ENCODE measurements around the gene KCNH8.
"Not testable (repeated sequence)": the region's sequence is repeated elsewhere in the genome, so short reads cannot be mapped to it uniquely, and the experiment has no call there.

KCNH8 gene

DNA sequence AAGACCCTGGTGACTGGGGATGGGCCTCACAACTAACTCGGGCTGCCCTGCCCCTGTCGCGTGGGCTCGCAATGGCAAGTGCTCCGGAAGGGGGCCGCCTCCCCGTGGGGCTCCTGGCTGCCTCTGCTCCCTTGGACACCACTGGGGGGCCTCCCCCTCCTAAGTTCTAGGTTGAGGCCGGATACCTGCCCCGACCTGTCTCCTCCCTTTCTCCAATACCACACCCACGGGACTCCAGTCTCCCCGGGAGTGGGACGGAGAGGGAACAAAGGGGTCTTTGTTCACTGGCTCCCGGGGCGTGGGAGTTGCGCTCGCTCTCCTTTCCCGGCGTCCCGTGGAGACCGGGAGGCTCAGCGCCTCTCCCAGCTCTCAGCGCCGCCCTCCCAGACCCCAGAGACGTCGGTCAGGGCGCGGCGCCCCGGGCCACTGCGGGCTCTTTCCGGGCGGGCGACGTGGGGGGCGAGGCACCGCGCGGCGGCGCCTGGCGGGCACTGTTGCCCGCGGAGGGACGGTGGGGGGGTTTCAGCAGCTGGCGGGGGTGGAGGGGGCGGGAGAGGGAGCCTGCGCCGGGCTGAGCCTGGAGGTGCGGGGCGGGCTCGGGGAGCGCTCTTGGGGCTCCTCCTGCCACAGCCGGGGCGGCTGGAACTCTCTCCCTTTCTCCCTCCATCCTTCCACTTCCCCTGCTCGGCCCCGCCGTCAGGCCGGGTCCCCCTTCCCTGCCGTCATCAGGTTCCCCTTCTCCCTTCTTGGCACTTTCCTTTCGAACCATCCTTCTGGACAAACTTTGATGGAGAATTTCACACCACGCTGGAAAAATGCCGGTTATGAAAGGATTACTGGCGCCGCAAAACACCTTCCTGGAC is at the start of gene KCNH8:
Gene KCNH8, plus strand, starts transcription at position 606 of the 863 bp plus-strand sequence. Its CDS starts 210 bp downstream, at position 816.
- DNase-seq: no peak
- in situ Hi-C loops (cut with HindIII; ENCODE audit: low pct_ligation_motif_present, low pct_unique_long_range_greater_than_20kb, low sequenced_read_pairs): no loop called here

DNA sequence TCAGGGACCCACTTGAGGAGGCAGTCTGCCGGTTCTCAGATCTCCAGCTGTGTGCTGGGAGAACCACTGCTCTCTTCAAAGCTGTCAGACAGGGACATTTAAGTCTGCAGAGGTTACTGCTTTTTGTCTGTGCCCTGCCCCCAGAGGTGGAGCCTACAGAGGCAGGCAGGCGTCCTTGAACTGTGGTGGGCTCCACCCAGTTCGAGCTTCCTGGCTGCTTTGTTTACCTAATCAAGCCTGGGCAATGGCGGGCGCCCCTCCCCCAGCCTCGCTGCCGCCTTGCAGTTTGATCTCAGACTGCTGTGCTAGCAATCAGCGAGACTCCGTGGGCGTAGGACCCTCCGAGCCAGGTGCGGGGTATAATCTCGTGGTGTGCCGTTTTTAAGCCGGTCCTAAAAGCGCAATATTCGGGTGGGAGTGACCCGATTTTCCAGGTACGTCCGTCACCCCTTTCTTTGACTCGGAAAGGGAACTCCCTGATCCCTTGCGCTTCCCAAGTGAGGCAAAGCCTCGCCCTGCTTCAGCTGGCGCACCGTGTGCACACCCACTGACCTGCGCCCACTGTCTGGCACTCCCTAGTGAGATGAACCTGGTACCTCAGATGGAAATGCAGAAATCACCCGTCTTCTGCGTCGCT is 45.5 kb upstream of the KCNH8 start:
- DNase-seq; in situ Hi-C loops (cut with HindIII; ENCODE audit: low pct_ligation_motif_present, low pct_unique_long_range_greater_than_20kb, low sequenced_read_pairs): not testable (repeated sequence)

DNA sequence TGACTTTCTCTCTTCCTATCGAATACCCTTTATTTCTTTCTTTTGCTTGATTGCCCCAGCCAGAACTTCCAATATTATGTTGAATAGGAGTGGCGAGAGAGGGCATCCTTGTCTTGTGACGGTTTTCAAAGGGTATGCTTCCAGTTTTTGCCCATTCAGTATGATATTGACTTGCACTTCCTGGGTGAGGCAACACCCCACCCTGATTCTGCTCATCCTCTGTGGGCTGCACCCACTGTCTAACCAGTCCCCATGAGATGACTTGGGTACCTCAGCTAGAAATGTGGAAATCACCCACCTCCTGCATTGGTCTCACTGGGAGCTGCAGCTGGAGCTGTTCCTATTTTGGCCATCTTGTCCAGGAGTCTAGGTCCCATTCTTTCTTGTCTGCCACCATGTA is 44.8 kb upstream of the KCNH8 start:
- no peak for DNase-seq
- in situ Hi-C loops (cut with HindIII; ENCODE audit: low pct_ligation_motif_present, low pct_unique_long_range_greater_than_20kb, low sequenced_read_pairs): no loop called here

DNA sequence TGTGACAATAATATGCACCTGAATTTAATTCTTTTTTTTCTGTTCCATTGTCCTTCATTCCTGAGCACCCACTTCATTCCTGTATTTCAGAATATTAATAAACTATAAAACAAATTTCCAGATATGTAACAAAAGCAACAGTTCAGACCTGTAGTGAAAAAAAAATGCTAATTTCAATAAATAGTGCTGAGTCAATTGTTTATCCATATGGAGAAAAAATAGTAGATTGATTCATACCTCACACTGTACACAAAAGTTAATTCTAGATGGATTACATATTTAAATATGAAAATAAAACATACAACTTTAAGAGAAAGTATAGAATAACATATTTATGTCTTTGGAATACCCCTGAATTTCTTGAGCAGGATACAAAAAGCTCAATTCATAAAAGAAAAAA is 43.9 kb upstream of the KCNH8 start:
- in situ Hi-C loops (cut with HindIII; ENCODE audit: low pct_ligation_motif_present, low pct_unique_long_range_greater_than_20kb, low sequenced_read_pairs): no loop called here
- DNase-seq: no peak

DNA sequence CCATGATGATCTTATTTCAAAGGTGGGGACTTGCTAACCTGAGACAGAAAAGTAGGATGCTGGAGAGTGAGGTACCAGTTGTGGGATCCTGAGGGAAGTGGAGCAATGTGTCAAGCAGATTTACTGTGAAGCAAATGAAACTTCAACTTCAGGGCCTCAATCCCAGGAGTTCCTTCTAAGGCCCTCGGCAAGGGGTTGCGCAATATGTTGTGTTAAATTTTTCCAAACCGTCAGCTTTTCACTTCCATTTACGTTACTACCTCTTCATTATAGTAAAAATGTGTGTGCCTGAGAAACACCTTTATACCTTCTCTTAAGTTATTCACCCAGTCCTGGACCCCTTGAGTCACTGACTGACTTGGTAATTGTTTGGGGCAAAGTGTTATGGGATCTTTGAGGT is 42.5 kb upstream of the KCNH8 start:
- DNase-seq: no peak

DNA sequence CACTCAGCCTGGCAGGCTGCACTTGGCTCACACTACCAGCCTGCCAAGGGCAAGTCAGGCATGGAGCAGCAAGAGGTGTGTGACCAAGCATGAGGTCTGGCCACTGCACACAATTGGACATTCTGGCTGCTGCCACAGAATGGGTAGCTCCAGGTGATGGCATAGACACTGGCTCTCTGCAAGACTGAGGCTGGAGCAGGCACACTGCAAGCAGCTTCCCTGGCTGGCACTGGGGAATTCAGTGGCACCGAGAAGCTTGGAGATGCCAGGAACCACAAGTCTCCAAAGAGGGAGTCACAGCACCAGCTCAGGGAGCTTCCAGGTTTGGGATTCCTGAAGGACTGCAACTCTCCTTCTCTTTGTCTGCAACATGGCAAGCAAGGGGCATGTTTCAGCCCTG is 42.0 kb upstream of the KCNH8 start:
- no peak for DNase-seq
- in situ Hi-C loops (cut with HindIII; ENCODE audit: low pct_ligation_motif_present, low pct_unique_long_range_greater_than_20kb, low sequenced_read_pairs): no loop called here

More for the DNA sequence above, 42.5 kb upstream of the KCNH8 start:
- in situ Hi-C loops (cut with HindIII; ENCODE audit: low pct_ligation_motif_present, low pct_unique_long_range_greater_than_20kb, low sequenced_read_pairs): no loop called here

DNA sequence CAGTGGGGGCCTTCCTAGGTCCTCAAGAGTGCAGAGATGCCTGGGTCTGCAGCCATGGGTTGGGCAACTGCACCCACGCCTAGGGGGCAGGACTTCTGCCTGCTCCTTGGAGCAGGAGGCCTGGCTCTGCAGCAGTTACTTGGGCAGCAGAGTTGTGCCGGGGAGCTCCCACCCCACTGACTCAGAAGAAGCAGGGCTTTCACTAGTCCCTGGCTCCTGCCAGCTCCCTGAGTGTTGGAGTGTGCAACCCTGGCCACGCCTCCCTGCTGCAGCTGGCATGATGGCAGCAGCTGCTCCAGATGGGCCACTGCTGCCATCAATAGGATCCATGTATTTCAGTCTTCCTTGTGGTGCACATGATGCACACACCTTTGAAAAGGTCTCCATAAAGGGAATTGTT is 40.6 kb upstream of the KCNH8 start:
- no peak for DNase-seq
- in situ Hi-C loops (cut with HindIII; ENCODE audit: low pct_ligation_motif_present, low pct_unique_long_range_greater_than_20kb, low sequenced_read_pairs): no loop called here

DNA sequence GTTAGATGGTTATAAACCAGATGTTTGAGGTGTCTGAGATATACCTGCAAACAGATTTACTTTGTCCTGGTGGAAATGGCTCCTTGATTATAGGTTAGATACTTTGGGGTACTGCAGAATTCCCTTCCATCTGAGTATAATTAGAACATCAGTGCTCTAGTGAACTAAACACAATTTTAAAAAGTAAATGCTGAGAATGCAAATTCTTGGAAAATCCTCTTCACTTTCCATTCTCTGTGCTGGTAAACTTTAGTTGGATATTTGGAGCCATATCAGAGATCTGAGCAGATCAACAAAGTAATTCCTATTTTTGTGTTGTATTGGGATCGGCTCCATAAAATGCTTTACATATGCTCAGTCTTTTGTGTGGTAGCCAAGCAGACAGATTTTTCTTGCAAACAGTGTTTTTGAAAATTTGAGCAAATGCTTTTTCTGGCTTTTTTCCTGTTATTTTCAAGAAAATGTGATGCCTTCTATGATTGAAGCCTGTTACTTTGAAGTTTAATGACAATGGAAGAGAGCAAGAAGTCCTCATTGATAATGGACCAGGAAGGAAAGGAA is 37.9 kb upstream of the KCNH8 start:
- in situ Hi-C loops (cut with HindIII; ENCODE audit: low pct_ligation_motif_present, low pct_unique_long_range_greater_than_20kb, low sequenced_read_pairs): no loop called here
- no peak for DNase-seq

DNA sequence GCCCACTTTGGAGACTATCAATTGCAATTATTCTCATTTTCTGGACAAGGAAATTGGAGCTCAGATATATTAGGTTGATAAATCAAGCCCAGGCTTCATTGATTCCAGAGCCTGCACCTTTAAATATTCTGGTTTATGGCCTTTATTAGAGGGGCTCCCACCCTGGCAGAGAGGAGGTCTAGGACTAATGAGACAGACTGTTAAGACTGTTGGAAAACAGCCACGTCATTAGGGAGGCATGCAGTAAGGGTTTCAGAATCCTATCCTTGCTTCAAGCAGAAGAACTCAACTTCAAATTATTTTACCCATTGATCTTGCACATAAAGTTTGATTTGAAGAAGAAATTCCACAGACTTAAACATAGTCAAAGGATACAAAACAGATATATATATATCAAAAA is 33.8 kb upstream of the KCNH8 start:
- in situ Hi-C loops (cut with HindIII; ENCODE audit: low pct_ligation_motif_present, low pct_unique_long_range_greater_than_20kb, low sequenced_read_pairs): no loop called here

DNA sequence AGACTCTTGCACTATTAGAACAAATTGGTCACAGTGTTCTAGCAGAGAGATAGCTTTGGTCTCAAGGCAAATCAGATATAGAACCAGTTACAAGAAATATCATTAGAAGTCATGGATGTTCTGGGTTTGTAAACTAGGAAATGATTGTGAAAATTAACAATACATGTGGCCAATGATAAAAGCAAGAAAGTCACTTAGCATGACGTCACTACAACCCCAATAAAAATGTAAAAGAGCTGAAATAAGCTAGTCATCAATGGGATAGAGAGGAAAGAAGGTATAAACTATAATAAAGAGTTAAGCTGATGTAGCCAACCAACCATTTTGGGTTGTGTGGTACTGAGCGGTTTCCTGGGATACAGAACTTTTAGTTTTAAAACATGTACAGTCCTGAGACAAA is 32.1 kb upstream of the KCNH8 start:
- DNase-seq: no peak
- in situ Hi-C loops (cut with HindIII; ENCODE audit: low pct_ligation_motif_present, low pct_unique_long_range_greater_than_20kb, low sequenced_read_pairs): no loop called here

More for the DNA sequence above, 33.8 kb upstream of the KCNH8 start:
- no peak for DNase-seq

DNA sequence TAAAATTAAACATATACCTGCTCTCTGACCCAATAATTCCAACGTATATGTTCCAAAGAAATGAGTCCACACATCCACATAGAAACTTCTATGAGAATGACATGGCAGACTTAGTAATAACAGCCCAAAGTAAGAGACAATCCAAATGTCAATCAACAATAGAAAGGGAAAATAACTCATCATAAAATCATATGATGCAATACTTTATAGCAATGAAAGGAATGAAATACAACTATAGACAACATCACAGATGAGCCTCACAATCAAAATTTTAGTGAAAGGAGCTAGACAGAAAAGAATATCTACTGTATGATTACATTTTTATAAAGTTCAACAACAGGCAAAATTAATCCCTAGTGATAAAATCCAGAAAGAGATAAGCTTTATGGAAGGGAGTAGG is 23.6 kb upstream of the KCNH8 start:
- in situ Hi-C loops (cut with HindIII; ENCODE audit: low pct_ligation_motif_present, low pct_unique_long_range_greater_than_20kb, low sequenced_read_pairs): no loop called here
- no peak for DNase-seq

DNA sequence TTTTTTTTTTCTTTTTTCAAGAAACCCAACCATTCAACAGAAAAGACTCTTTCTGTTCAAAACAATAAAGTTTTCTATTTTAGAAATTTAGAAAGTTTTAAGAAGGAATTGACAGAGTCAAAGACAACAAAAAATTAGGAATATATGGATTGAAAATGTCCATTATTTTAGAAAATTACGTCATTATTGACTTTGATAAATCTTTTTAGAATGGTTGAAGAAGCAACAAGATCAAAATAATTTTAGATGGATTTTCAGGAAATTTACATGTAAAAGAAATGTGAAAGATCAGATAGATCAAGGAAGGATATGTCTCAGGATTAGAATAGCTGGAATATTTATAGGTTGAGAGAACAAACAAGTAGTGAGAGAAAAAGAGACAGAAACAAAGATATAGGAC is 8.4 kb upstream of the KCNH8 start:
- DNase-seq: no peak
- in situ Hi-C loops (cut with HindIII; ENCODE audit: low pct_ligation_motif_present, low pct_unique_long_range_greater_than_20kb, low sequenced_read_pairs): no loop called here

DNA sequence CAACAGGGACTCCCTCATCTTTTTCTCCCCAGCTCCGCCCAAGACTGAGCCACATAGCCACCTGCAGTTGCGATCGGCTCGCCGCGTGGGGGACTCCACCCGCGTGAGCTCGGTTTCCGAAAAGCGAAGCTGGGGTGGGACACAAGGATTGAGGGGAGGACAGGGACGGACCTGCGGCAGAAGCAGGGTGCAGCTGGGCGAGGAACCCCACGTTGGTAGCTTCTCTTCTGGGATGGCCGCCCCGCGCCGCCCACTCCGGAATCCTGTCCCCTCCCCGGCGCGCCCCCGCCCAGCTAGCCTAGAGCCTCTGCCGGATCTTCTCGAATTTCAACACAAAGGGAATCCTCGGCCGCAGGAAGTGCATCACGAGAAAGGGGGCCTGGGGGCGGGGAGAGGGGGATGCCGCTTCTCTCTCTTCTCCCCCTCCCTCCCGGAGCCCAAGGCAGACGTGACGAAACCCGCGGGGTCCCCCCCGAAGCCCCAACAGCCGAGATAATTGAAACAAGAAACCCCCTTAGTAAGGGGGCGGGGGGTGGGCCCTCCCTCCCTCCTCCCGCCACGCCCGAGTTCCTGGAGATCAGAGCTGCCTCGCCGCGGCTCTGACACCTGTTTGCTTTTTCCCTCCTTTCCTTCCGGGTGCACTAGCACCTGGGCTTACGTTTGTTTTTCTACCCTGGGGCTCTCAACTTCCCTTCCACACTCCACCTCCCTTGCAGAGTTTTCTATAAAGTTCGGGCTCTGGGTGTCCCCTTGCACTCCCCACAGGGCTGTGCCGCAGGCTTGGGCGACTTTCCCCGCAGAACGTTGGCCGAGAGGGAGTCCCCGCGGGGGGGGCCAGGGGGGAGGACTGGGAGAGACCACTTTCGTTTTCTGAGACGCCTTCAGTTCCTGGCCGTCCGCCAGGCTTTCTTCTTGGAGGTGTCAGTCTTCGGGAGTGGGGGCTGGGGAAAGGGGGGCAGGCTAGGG is 1.3 kb upstream of the KCNH8 start:
- DNase-seq: peak; percentile 70
- in situ Hi-C loops (cut with HindIII; ENCODE audit: low pct_ligation_motif_present, low pct_unique_long_range_greater_than_20kb, low sequenced_read_pairs): no loop called here

DNA sequence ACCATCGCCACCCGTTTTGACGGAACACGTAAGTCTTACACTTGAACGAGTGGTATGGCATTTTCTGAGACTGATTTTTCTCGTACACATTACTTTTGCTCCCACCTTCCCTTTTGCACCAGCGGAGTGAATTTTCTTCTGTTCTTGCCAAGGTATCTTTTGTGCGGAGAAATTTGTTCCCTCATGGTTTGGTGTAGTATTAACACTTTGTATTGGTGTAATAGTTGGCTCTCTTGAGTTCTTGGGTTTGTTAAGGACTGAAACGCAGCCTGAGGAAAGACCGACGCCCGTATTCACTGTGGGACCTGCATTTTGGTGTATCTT is 420 bp downstream of the KCNH8 start:
- in situ Hi-C loops (cut with HindIII; ENCODE audit: low pct_ligation_motif_present, low pct_unique_long_range_greater_than_20kb, low sequenced_read_pairs): no loop called here

DNA sequence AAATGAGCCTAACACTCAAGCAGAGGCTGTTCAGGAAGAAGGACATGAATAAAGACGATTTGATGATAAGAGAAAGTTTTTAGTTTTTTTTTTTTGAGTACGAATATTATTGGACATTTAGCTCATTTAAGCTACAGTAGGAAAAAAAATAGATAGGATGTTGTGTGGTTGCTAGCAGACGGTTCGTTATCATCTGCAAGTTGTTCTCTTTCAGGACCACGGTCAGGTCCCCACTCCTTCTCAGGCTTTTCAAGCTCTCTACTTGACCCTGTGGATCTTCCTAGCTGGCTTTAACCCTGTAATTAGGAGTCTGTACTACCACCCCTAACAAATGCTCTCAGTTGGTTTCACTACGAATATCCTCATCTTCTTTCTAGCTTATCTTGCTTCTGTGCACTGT is 1.1 kb downstream of the KCNH8 start:
- in situ Hi-C loops (cut with HindIII; ENCODE audit: low pct_ligation_motif_present, low pct_unique_long_range_greater_than_20kb, low sequenced_read_pairs): no loop called here
- DNase-seq: peak; percentile 7

More for the DNA sequence above, 420 bp downstream of the KCNH8 start:
- no peak for DNase-seq

DNA sequence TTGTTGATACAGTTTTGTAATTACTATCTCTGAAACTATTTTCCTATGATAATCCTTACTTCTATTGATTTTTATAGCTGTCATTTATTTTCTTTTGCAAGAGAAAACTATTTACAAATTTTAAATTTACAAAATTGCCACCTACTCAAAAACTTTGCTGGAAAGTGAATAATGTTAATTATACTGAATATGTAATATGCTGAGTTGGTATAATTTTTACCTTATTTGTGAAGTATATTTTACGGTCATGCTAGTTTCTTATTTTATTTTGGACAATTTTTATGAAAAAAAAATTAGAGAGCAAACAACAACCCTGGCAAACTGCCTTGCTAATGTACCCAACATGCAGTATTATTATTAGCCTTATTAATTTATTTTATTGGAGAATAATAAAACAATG is 2.9 kb downstream of the KCNH8 start:
- no peak for DNase-seq
- in situ Hi-C loops (cut with HindIII; ENCODE audit: low pct_ligation_motif_present, low pct_unique_long_range_greater_than_20kb, low sequenced_read_pairs): no loop called here

DNA sequence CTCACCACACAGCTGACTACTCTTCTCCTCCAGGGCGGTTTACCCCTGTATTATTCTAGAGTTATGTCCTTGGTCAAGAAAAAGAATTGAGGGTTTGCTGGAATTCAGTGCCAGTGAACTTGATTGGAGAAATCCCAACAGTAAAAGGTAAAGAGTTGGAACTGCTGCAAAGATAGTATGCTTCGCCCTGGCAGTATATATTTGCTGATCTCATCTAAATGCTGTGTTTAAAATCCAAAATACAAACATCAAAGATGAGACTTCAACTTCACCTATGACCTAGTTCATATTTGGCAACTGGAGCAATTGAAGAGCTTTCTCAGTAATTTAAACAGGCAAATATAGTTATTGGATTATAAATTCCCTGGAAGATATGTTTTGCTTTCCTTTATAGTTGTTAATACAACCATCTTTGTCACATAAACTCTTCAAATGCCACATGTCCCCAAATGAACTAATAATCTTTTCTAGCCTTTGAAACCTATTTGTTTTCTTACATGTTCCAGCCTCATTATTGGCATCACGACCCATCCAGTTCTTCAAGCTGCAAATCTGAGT is 6.5 kb downstream of the KCNH8 start:
- DNase-seq: no peak
- in situ Hi-C loops (cut with HindIII; ENCODE audit: low pct_ligation_motif_present, low pct_unique_long_range_greater_than_20kb, low sequenced_read_pairs): no loop called here

DNA sequence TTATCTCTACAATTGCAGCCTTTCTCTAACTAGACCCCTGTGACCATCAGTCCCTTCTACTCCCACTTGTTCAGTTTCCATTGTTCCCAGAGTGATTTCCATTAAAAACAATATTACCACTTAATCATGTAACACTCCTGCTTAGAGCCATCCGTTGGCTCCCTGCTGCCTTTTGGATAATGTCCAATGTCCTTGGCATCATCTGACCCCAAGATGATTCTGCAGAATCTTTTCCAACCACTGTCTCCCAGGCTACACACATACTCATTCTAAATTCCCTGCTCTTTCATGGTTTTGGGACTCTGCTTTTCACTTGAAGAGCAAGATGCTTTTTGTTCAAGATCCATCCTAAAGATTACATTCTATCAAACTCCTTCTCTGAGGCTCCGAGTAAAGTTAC is 7.1 kb downstream of the KCNH8 start:
- DNase-seq: no peak
- in situ Hi-C loops (cut with HindIII; ENCODE audit: low pct_ligation_motif_present, low pct_unique_long_range_greater_than_20kb, low sequenced_read_pairs): no loop called here

Data from ACHN (cell line).